Endothelial cell of umbilical vein (primary cell): ENCODE data around the gene KIF20B. TPM values are rescaled to one million over a fixed set of nuclear protein-coding genes. Genes with fewer than 3 reads are reported as not detected.

Experiments
- BruUV-seq: library from RNA; stranded (reverse); fragments of 400-500 nt; replicated peaks from 2 replicates; lab custom pipeline; 2021; lab: Mats Ljungman, UMichigan
- CTCF ChIA-PET: fragments of 300-600, 350-600 bp; sonication (Branson Sonifier 250); formaldehyde crosslinking; loops from one replicate; lab custom pipeline; 2021; ENCODE audit warnings: antibody characterized with exemption, inconsistent platforms; lab: Charles Lee
- POLR2A ChIA-PET: fragments of 300-600, 350-600 bp; sonication (Branson Sonifier 250); formaldehyde crosslinking; loops from one replicate; lab custom pipeline; 2021; ENCODE audit warnings: antibody characterized with exemption, inconsistent platforms; lab: Charles Lee
- DNase-seq: peaks from one replicate; pipeline ENCODE4 v3.0.0-alpha.2; 2011; ENCODE audit warnings: low read depth, low spot score
- FAIRE-seq: peaks from 2 replicates; lab custom pipeline; 2011; peaks lifted over from hg19 to GRCh38; lab: Jason Lieb, UNC
- H2AFZ ChIP-seq: 2 replicates; pipeline ENCODE4 v1.6.0; 2012; ENCODE audit warnings: low read depth, low read length, control low read depth, inconsistent platforms
- H3K27ac ChIP-seq: 2 replicates; pipeline ENCODE4 v1.5.1; 2011; ENCODE audit warnings: low read depth, mild to moderate bottlenecking, control low read depth, low read length, moderate library complexity; ENCODE audit not compliant: insufficient read depth
- H3K27me3 ChIP-seq, 2 experiments: 2 replicates each; pipeline versions ENCODE4 v1.6.0 to v1.6.1; 2011; ENCODE audit warnings: low read length in 2 of 2, mixed read lengths in 1 of 2; ENCODE audit not compliant: control insufficient read depth in 2 of 2, insufficient read depth in 2 of 2
- H3K36me3 ChIP-seq, 2 experiments: 2 replicates in 1 of 2; 3 replicates in 1 of 2; pipeline ENCODE4 v1.5.1; 2011; ENCODE audit warnings: low read length in 2 of 2, mild to moderate bottlenecking in 1 of 2, moderate library complexity in 1 of 2; ENCODE audit not compliant: control insufficient read depth in 2 of 2, insufficient read depth in 2 of 2; ENCODE audit errors: extremely low read depth in 1 of 2
- H3K4me1 ChIP-seq: 3 replicates; pipeline ENCODE4 v1.5.1; 2011; ENCODE audit warnings: mild to moderate bottlenecking, low read length; ENCODE audit not compliant: control insufficient read depth, insufficient read depth; ENCODE audit errors: extremely low read depth
- H3K4me2 ChIP-seq: 2 replicates; pipeline ENCODE4 v1.6.1; 2011; ENCODE audit warnings: low read length, control low read depth, mixed read lengths; ENCODE audit not compliant: insufficient read depth
- H3K4me3 ChIP-seq, 3 experiments: fragments of 200-600 bp in 1 of 3; sonication (generic), shearing (Covaris generic) in 1 of 3; replicated peaks in 1 of 3; 2 replicates each; pipeline ENCODE4 v1.5.1; 2011 to 2016; ENCODE audit warnings: control low read depth in 3 of 3, low read length in 3 of 3, mild to moderate bottlenecking in 2 of 3, inconsistent platforms in 1 of 3, low read depth in 1 of 3, moderate library complexity in 1 of 3; ENCODE audit not compliant: insufficient read depth in 1 of 3
- H3K79me2 ChIP-seq: 2 replicates; pipeline ENCODE4 v1.6.0; 2012; ENCODE audit warnings: low read length, inconsistent platforms; ENCODE audit not compliant: control insufficient read depth, insufficient read depth
- H3K9ac ChIP-seq: replicated peaks from 2 replicates; pipeline ENCODE3; 2011; ENCODE audit warnings: low read length, control low read depth; ENCODE audit not compliant: insufficient read depth; ENCODE audit errors: extremely low read depth
- H3K9me1 ChIP-seq: replicated peaks from 3 replicates; pipeline ENCODE4 v1.6.0; 2011; ENCODE audit warnings: mild to moderate bottlenecking, low read length; ENCODE audit not compliant: control insufficient read depth, insufficient read depth; ENCODE audit errors: extremely low read depth
- H3K9me3 ChIP-seq: replicated peaks from 2 replicates; pipeline ENCODE4 v1.5.1; 2012; ENCODE audit warnings: low read length, inconsistent platforms; ENCODE audit not compliant: control insufficient read depth, insufficient read depth
- H4K20me1 ChIP-seq: replicated peaks from 2 replicates; pipeline ENCODE3; 2011; ENCODE audit warnings: mild to moderate bottlenecking, low read length; ENCODE audit not compliant: control insufficient read depth, insufficient read depth; ENCODE audit errors: extremely low read depth
- EZH2 ChIP-seq: IDR thresholded peaks from 2 replicates; pipeline ENCODE4 v1.6.1; 2012; ENCODE audit warnings: borderline replicate concordance, low read depth, mild to moderate bottlenecking, moderate library complexity, low read length, inconsistent platforms; ENCODE audit not compliant: severe bottlenecking
- GATA2 ChIP-seq: IDR thresholded peaks from 2 replicates; pipeline ENCODE4 v1.7.0; 2011; ENCODE audit warnings: low read depth, mild to moderate bottlenecking, moderate library complexity, mixed read lengths, low read length; ENCODE audit not compliant: insufficient read length, insufficient read depth
- JUN ChIP-seq: IDR thresholded peaks from 2 replicates; pipeline ENCODE4 v1.6.1; 2011; ENCODE audit warnings: borderline replicate concordance, low read depth; ENCODE audit not compliant: insufficient read length, insufficient read depth
- POLR2A ChIP-seq: IDR thresholded peaks from 2 replicates; pipeline ENCODE4 v1.6.1; 2012; ENCODE audit warnings: low read depth, mild to moderate bottlenecking, control low read depth, low read length
- POLR2AphosphoS5 ChIP-seq: IDR thresholded peaks from 2 replicates; pipeline ENCODE4 v1.6.1; 2012; ENCODE audit warnings: low read depth, mild to moderate bottlenecking, control low read depth, low read length, moderate library complexity; ENCODE audit not compliant: insufficient read depth
- dilution Hi-C: fragments of 300-500 bp; cut with MboI; formaldehyde crosslinking; loops from one replicate; pipeline ENCODE4 v1.15.0; 2019; ENCODE audit warnings: low sequenced_read_pairs; ENCODE audit not compliant: extremely low pct_ligation_motif_present
- intact Hi-C: fragments of 100-400 bp; cut with micrococcal nuclease; formaldehyde crosslinking; loops from one replicate; pipeline ENCODE4 v1.10.0; 2022
- polyA plus RNA-seq, 4 experiments: library from polyadenylated mRNA; depleted of rRNA in 3 of 4; stranded (reverse) in 3 of 4; unstranded in 1 of 4; fragments of >200 nt; gene quantifications; 2 replicates each; pipeline versions ENCODE4 v1.2.1 to v1.2.3, GENCODE V29; 2011 to 2012; ENCODE audit warnings: missing spikeins in 1 of 4
- total RNA-seq: library from RNA; stranded (reverse); gene quantifications from 2 replicates; pipeline ENCODE4 v1.2.3, GENCODE V29; 2021
- TF ChIP-seq, protein P1 (sequence below): IDR thresholded peaks from 2 replicates; pipeline ENCODE4 v1.6.1; 2011; ENCODE audit not compliant: insufficient read depth, insufficient read length
- TF ChIP-seq, protein P2 (sequence below), 2 donors: IDR thresholded peaks; 1 replicate in 1 of 2; 2 replicates in 1 of 2; pipeline ENCODE4 v1.5.1; 2011; ENCODE audit warnings: low read length in 2 of 2, mild to moderate bottlenecking in 2 of 2, moderate library complexity in 2 of 2, control low read depth in 1 of 2, inconsistent platforms in 1 of 2, low read depth in 1 of 2; ENCODE audit not compliant: insufficient read depth in 1 of 2; ENCODE audit errors: extremely low read depth in 1 of 2

The KIF20B gene
- total and polyA plus RNA-seq, 2 donors (not counting 3 experiments of a cell fraction or from before 2014, with no cell fraction given), result 2.6 to 39.7 TPM

DNA sequence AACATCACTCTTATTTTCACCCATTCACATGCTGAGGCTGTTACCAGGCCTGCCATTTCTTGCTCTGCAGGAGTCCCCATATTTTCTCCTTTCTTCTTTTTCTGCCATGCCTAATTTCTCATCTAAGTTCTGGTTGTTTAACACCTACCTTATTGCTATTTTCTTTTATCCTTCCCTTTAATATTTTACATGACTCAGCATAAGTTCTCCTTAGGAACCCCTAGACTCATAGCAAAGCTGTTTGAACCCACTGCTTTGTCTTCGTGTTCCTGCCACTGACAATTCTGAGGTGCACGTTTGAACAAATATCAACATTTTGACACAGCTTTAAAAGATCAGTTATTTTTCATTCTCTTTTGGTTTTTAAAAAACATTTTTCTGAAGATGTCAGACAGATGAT lies 98.2 kb downstream of the KIF20B start:
- Histone ChIP-seq H3K4me3 (no peak overlapping the region), H3K36me3 (no peaks in the 10 kb centered on the region), H2AFZ (no peak overlapping the region), H3K9me1 (no peaks in the 10 kb centered on the region), H3K9ac (no peak overlapping the region), H3K4me2 (no peak overlapping the region), H3K27me3 (peaks cover 0 to 2% of the 10 kb centered on the region in 2 experiments), H3K27ac (no peak overlapping the region), H3K9me3 (no peaks in the 10 kb centered on the region), H4K20me1 (no peaks in the 10 kb centered on the region), H3K4me1 (no peaks in the 10 kb centered on the region), H3K79me2 (no peaks in the 10 kb centered on the region)
- dilution Hi-C loops (no loop called here), intact Hi-C loops (loop anchor here (10.0 kb wide), 3 partner anchors 155 to 945 kb away; no protein-coding TSS in a partner anchor)
- CTCF ChIA-PET, result interaction anchor here (1.3 to 1.6 kb wide), 2 partner anchors 32 to 796 kb away, joined by 3 read pairs; no protein-coding TSS in a partner anchor
- DNase-seq (no peak), FAIRE-seq (no peak)
- no TSS peak for BruUV-seq
- POLR2A ChIA-PET, result interaction anchor here (0.6 kb wide), 1 partner anchor 1551 kb away, joined by 8 read pairs; no protein-coding TSS in a partner anchor
- TF ChIP-seq POLR2A (no peak), POLR2AphosphoS5 (no peak), JUN (no peak), GATA2 (no peak), EZH2 (no peak)
- TF ChIP-seq, protein P1, sequence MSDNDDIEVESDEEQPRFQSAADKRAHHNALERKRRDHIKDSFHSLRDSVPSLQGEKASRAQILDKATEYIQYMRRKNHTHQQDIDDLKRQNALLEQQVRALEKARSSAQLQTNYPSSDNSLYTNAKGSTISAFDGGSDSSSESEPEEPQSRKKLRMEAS, result no peak
- TF ChIP-seq, protein P2, sequence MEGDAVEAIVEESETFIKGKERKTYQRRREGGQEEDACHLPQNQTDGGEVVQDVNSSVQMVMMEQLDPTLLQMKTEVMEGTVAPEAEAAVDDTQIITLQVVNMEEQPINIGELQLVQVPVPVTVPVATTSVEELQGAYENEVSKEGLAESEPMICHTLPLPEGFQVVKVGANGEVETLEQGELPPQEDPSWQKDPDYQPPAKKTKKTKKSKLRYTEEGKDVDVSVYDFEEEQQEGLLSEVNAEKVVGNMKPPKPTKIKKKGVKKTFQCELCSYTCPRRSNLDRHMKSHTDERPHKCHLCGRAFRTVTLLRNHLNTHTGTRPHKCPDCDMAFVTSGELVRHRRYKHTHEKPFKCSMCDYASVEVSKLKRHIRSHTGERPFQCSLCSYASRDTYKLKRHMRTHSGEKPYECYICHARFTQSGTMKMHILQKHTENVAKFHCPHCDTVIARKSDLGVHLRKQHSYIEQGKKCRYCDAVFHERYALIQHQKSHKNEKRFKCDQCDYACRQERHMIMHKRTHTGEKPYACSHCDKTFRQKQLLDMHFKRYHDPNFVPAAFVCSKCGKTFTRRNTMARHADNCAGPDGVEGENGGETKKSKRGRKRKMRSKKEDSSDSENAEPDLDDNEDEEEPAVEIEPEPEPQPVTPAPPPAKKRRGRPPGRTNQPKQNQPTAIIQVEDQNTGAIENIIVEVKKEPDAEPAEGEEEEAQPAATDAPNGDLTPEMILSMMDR (IDR thresholded peaks at IDR 0.05; ENCODE audit: extremely low read depth in 1 of 2, insufficient read depth in 1 of 2, low read depth in 1 of 2, low read length in 2 of 2), result no peak
